ENCODE measurements around the gene USPL1.
"Not testable (repeated sequence)": the region's sequence is repeated elsewhere in the genome, so short reads cannot be mapped to it uniquely, and the experiment has no call there.

The USPL1 gene

DNA sequence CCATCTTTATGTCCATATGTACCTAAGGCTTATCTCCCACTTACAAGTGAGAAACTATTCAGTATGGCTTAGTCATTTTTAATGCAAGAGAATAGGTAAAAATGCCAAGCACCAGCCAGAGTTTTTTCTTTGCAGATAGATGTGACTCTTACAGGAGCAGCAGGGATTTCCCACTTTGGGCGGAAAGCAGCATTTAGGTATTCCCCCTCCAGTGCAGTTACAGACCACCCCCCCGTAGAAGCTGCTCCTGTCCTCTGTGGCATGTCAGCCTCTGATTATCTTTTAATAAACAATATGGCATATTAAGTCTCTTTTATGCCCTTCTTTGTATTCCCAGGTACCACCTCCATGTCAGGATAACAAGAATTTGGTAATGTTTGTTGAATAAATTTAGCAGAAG lies 24.7 kb upstream of the USPL1 start:
- DNase-seq (ENCODE audit: low read depth), result no peak
- TF ChIP-seq, protein P1, sequence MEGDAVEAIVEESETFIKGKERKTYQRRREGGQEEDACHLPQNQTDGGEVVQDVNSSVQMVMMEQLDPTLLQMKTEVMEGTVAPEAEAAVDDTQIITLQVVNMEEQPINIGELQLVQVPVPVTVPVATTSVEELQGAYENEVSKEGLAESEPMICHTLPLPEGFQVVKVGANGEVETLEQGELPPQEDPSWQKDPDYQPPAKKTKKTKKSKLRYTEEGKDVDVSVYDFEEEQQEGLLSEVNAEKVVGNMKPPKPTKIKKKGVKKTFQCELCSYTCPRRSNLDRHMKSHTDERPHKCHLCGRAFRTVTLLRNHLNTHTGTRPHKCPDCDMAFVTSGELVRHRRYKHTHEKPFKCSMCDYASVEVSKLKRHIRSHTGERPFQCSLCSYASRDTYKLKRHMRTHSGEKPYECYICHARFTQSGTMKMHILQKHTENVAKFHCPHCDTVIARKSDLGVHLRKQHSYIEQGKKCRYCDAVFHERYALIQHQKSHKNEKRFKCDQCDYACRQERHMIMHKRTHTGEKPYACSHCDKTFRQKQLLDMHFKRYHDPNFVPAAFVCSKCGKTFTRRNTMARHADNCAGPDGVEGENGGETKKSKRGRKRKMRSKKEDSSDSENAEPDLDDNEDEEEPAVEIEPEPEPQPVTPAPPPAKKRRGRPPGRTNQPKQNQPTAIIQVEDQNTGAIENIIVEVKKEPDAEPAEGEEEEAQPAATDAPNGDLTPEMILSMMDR (conservative IDR thresholded peaks at IDR 0.05; ENCODE audit: low read depth, low read length), result no peak
- no peak overlapping the region for H3K4me3 ChIP-seq (ENCODE audit: low read depth, low read length)

DNA sequence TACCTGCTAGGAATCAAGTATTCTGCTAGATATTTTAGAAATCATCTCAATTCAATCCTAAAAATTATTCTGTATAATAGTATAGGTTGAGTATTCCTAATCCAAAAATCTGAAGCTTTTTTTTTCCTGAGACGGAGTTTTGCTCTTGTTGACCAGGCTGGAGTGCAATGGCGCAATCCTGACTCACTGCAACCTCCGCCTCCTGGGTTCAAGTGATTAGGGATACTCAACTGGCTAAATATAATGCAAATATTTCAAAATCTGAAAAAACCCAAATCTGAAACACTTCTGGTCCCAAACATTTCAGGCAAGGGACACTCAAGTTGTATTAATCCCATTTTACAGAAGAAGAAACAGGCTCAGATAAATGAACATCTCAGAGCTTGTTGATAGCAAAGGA lies 17.2 kb upstream of the USPL1 start:
- TF ChIP-seq, protein P1 (conservative IDR thresholded peaks at IDR 0.05; ENCODE audit: low read depth, low read length), result no peak
- no peak overlapping the region for H3K4me3 ChIP-seq (ENCODE audit: low read depth, low read length)
- DNase-seq (ENCODE audit: low read depth), result peak; percentile 18

DNA sequence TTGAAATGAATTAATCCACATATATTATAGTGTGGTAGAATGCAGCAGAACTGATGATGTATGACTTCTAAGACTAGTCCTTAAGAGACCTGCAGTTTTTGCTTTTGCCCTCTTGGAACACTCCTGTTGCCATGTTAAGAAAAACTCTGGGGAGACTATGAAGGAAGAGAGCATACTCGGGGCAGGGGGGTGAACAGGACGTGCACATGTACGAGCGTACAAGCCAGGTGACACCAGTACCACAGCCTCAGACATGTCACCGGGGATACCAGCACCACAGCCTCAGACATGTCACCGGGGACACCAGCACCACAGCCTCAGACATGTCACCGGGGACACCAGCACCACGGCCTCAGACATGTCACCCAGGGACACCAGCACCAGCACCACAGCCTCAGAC lies 15.9 kb upstream of the USPL1 start:
- TF ChIP-seq, protein P1 (conservative IDR thresholded peaks at IDR 0.05; ENCODE audit: low read depth, low read length), result no peak
- no peak for DNase-seq (ENCODE audit: low read depth)

DNA sequence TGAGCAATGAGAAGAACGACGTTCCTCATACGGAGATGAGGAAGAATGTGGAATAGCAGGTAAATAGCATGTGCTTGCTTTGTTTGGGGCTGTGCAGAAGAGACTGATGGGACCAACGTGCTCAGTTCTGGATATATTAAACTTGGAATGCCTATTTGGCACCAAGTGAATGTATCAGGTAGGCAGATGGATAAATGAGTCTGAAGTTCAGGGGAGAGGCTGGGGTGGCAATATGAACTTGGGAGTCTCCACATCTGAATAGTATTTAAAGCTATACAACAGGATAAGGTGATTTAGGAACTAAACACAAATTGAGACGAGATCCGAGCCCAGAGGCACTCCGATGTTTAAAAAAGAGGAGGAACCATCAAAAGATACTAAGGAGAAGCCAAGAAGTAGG lies 12.7 kb upstream of the USPL1 start:
- TF ChIP-seq, protein P1 (conservative IDR thresholded peaks at IDR 0.05; ENCODE audit: low read depth, low read length), result no peak
- DNase-seq (ENCODE audit: low read depth), result no peak
- H3K4me3 ChIP-seq (ENCODE audit: low read depth, low read length), result no peak overlapping the region

More for the DNA sequence above, 15.9 kb upstream of the USPL1 start:
- no peak overlapping the region for H3K4me3 ChIP-seq (ENCODE audit: low read depth, low read length)

DNA sequence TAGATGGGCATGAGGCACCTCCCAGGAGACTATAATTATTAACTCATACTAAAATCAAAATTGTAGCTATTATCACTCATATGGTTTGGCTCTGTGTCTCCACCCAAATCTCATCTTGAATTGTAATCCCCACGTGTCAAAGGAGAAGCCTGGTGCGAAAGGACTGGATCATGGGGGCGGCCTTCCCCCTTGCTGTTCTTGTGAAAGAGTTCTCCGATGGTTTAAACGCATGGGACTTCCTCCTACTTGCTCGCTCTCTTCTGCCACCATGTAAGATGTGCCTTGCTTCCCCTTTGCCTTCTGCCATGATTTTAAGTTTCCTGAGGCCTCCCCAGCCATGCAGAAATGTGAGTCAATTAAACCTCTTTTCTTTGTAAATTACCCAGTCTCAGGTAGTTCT lies 10.5 kb upstream of the USPL1 start:
- H3K4me3 ChIP-seq (ENCODE audit: low read depth, low read length); DNase-seq (ENCODE audit: low read depth): not testable (repeated sequence)

DNA sequence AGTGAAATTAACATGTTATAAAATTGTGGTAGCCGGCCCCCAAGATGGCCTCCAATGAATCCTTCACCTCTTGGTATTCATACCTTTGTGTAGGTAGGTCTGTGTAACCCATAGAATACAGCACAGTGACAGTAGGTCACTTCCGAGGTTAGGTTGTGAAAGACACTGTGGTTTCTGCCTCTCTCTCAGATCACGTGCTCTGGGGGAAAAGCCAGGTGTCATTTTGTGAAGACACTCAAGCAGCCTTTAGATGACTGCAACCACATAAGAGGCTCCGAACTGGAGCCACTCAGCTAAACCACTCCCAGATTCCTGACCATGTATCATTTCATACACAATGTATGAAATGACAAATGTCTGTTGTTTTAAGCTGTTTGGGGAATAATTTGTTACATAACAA lies 9.8 kb upstream of the USPL1 start:
- no peak for DNase-seq (ENCODE audit: low read depth)
- H3K4me3 ChIP-seq (ENCODE audit: low read depth, low read length), result no peak overlapping the region
- TF ChIP-seq, protein P1 (conservative IDR thresholded peaks at IDR 0.05; ENCODE audit: low read depth, low read length), result no peak

DNA sequence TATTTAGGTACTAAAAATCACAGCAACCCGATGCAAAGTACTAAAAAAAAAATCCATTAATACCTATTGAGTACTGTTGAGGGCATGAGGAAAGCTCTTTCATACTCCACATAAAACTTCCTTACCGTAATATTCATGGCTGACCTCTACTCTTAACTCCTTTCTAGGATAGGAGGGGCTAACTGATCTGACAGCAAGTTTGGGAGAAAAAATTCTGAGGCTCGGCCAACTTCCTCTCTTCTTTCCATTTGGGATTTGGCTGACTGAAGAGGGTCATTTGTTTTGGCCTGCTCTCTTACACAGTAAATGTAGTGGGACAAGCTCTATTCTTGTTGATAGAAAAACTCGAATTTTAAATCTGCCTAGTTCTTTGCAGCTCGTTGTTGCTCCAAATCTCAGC lies 9.4 kb upstream of the USPL1 start:
- peak; percentile 12 for DNase-seq (ENCODE audit: low read depth)
- no peak overlapping the region for H3K4me3 ChIP-seq (ENCODE audit: low read depth, low read length)
- TF ChIP-seq, protein P1 (conservative IDR thresholded peaks at IDR 0.05; ENCODE audit: low read depth, low read length), result no peak

DNA sequence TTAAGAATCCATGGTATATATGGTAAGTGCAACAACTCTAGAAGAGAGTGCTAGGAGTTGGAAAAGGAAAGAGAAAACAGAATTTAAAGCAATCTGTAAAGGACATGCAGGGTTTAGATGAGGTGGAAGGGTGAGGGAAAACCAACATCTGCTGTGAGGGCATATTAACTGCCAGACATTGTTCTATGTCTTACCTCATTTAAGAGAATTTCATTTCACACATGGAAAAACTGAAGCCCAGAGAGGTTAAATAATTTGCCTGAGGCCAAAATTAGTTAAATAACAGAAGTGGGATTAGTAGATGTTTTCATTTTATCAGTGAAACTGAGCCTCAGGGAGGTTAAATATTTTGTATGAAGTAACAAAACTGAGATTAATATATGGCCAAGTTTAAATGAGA lies 7.4 kb upstream of the USPL1 start:
- no peak for DNase-seq (ENCODE audit: low read depth)
- H3K4me3 ChIP-seq (ENCODE audit: low read depth, low read length), result no peak overlapping the region
- TF ChIP-seq, protein P1 (conservative IDR thresholded peaks at IDR 0.05; ENCODE audit: low read depth, low read length), result no peak

All from choroid plexus epithelial cell (primary cell).